ENCODE data around the gene GIGYF2.
A peak's percentile ranks its signal among the peaks of the same experiment; 100 is the strongest.
"Not testable (repeated sequence)": the region's sequence is repeated elsewhere in the genome, so short reads cannot be mapped to it uniquely, and the experiment has no call there.

The GIGYF2 gene

GRCh38 chr2:232809349-232810124, 112.4 kb downstream of the GIGYF2 start:
- DNase-seq (ENCODE audit: low read depth in 3 of 3), result no peak

- DNase-seq (ENCODE audit: low read depth in 3 of 3), result no peak
Measured at GRCh38 chr2:232810444-232810843, 113.3 kb downstream of the GIGYF2 start.

GRCh38 chr2:232815569-232815968, 118.4 kb downstream of the GIGYF2 start:
- DNase-seq (ENCODE audit: low read depth in 3 of 3), result no peak

- no peak for DNase-seq (ENCODE audit: low read depth in 3 of 3)
Measured at GRCh38 chr2:232816657-232817056, 119.5 kb downstream of the GIGYF2 start.

GRCh38 chr2:232817756-232818155, 120.6 kb downstream of the GIGYF2 start:
- DNase-seq (ENCODE audit: low read depth in 3 of 3), result no peak

- no peak for DNase-seq (ENCODE audit: low read depth in 3 of 3)
Measured at GRCh38 chr2:232829988-232830387, 132.9 kb downstream of the GIGYF2 start.

- DNase-seq (ENCODE audit: low read depth in 3 of 3), result no peak
Measured at GRCh38 chr2:232831496-232831895, 134.4 kb downstream of the GIGYF2 start.

- DNase-seq (ENCODE audit: low read depth in 3 of 3), result no peak
Measured at GRCh38 chr2:232833830-232834229, 136.7 kb downstream of the GIGYF2 start.

- no peak for DNase-seq (ENCODE audit: low read depth in 3 of 3)
Measured at GRCh38 chr2:232835687-232836208, 138.6 kb downstream of the GIGYF2 start.

GRCh38 chr2:232836934-232837333, 139.8 kb downstream of the GIGYF2 start:
- DNase-seq (ENCODE audit: low read depth in 3 of 3), result no peak

- DNase-seq (ENCODE audit: low read depth in 3 of 3), result peak; percentile 11 to 49 (median 35)
Measured at GRCh38 chr2:232838406-232838874, 141.3 kb downstream of the GIGYF2 start.

- DNase-seq (ENCODE audit: low read depth in 3 of 3), result no peak
Measured at GRCh38 chr2:232839411-232840079, 142.4 kb downstream of the GIGYF2 start.

GRCh38 chr2:232842689-232843088, 145.6 kb downstream of the GIGYF2 start:
- DNase-seq (ENCODE audit: low read depth in 3 of 3), result no peak

GRCh38 chr2:232843834-232844233, 146.7 kb downstream of the GIGYF2 start:
- DNase-seq (ENCODE audit: low read depth in 3 of 3), result no peak

- DNase-seq (ENCODE audit: low read depth in 3 of 3), result no peak
Measured at GRCh38 chr2:232846055-232846454, 148.9 kb downstream of the GIGYF2 start.

- DNase-seq (ENCODE audit: low read depth in 3 of 3), result no peak
Measured at GRCh38 chr2:232850039-232850438, 152.9 kb downstream of the GIGYF2 start.

- DNase-seq (ENCODE audit: low read depth in 3 of 3), result not testable (repeated sequence)
Measured at GRCh38 chr2:232852081-232852480, 154.9 kb downstream of the GIGYF2 start.

- DNase-seq (ENCODE audit: low read depth in 3 of 3), result no peak
Measured at GRCh38 chr2:232852676-232853075, 155.5 kb downstream of the GIGYF2 start.

- no peak for DNase-seq (ENCODE audit: low read depth in 3 of 3)
Measured at GRCh38 chr2:232854082-232854481, 157.0 kb downstream of the GIGYF2 start.

GRCh38 chr2:232857158-232857563, 160.0 kb downstream of the GIGYF2 start:
- no peak for DNase-seq (ENCODE audit: low read depth in 3 of 3)

- no peak for DNase-seq (ENCODE audit: low read depth in 3 of 3)
Measured at GRCh38 chr2:232859385-232859916, 162.3 kb downstream of the GIGYF2 start.

- no peak for DNase-seq (ENCODE audit: low read depth in 3 of 3)
Measured at GRCh38 chr2:232860593-232861241, 163.6 kb downstream of the GIGYF2 start.

All from stimulated activated CD4-positive, alpha-beta T cell treated with anti-CD3 and anti-CD28 coated beads, TNF-alpha, amount 100 ng/mL, for 4 hours (primary cell).